ENCODE measurements around the gene SSTR5. TPM values are rescaled to one million over a fixed set of nuclear protein-coding genes. Genes with fewer than 3 reads are reported as not detected.

SSTR5 gene
- total RNA-seq, 2 donors from 2014 or later: not detected

DNA sequence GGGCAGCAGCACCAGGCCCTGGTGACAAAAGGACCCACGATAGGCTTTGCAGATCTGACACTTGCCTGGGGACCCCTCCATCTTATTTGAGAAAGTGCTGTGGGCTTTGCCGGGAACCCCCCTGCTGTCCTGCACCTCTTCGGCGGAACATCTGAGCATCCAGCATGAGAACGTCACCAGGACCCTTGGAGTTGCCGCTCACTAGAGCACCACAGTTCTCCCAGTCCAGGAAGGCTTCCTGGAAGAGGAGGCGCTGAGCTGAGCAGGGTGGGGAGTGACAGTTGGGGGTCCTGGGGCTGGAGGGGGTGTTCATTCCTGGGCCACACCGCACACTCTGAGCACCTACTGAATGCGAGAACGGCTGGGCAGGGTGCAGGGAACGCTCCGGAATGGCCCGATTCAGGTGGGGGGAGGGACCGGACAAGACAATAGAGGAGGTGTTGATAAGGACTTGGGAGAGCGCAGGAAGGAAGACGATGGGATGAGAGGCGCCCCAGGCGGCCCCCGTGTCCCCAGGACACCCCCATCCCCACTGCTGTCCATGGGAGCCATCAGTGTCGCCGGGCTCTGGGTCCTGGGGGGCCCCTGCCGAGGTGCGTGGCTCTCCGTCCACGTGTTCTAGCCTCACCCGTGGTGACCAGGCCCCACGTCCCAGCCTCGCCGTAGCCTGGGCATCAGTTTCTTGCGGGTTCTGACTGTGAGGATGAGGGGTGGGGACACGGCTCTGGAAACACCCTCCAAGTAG, 55.6 kb downstream of the SSTR5 start:
- no peak for DNase-seq
- Mint-ChIP-seq H3K27ac (no peak overlapping the region), H3K4me1 (peaks cover 4% of the 10 kb centered on the region), H3K4me3 (no peak overlapping the region), H3K36me3 (ENCODE audit: low read depth) (no peaks in the 10 kb centered on the region), H3K27me3 (no peaks in the 10 kb centered on the region)
- no peak for ATAC-seq
- H3K9me3 ChIP-seq (ENCODE audit: control insufficient read depth, low read length, poor library complexity, severe bottlenecking): no peaks in the 10 kb centered on the region

DNA sequence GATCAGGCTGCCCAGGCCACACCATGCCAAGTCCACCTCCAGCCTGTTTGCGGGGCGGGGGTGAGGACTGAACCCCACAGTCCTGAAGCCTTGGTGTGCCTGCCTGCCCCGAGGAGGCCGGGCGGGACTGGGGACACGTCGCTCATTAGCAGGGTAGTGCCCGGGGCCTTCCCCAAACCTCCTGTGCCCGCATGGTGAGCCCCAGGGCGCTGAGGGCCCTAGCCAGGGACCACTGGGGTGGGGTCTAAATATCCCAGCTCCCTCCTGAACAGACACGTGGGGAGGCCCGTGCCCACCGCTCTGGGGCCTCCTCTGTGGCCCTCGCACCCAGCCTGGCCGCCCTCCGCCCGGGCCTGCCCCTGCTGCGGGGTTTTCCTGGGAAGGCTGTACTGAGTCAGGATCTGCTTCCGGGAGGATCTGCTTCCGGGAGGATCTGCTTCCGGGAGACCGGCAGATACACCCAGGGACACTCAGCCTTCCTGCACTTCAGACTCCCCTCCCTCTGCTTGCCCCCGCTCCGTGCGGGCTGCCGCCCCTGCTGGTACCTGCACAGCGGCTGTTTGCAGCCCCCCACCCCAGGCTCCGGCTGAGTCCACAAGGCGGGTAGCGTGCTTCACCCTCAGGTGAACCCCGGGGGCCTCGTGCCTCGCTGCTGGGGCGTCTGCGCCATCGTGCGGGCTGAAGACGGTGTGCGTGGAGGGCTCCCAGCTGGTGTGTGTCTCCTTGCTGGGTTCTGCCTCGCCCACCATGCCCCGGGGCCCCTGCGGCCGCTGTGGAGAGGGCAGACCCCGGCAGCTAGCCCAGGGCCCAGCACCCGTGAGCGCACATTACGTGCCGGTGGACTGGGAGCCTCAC, 56.8 kb downstream of the SSTR5 start:
- no peak for ATAC-seq
- DNase-seq: no peak
- H3K36me3 Mint-ChIP-seq (ENCODE audit: low read depth): no peaks in the 10 kb centered on the region
- H3K27me3 Mint-ChIP-seq: no peaks in the 10 kb centered on the region
- no peaks in the 10 kb centered on the region for H3K9me3 ChIP-seq (ENCODE audit: control insufficient read depth, low read length, poor library complexity, severe bottlenecking)
- H3K27ac Mint-ChIP-seq: no peak overlapping the region
- H3K4me3 Mint-ChIP-seq: no peak overlapping the region
- H3K4me1 Mint-ChIP-seq: peaks cover 4% of the 10 kb centered on the region

GRCh38 chr16:1130382-1130781, 57.8 kb downstream of the SSTR5 start:
- Mint-ChIP-seq H3K4me3 (no peak overlapping the region), H3K4me1 (peaks cover 4% of the 10 kb centered on the region), H3K27me3 (no peaks in the 10 kb centered on the region), H3K27ac (no peak overlapping the region), H3K36me3 (ENCODE audit: low read depth) (no peaks in the 10 kb centered on the region)
- DNase-seq (no peak), ATAC-seq (no peak)
- H3K9me3 ChIP-seq (ENCODE audit: control insufficient read depth, low read length, poor library complexity, severe bottlenecking): no peaks in the 10 kb centered on the region

Other genes starting within 250 kb of the SSTR5 start
- 10 to 100 TPM; 44.4 to 45.6 TPM for gene LMF1, start 101.8 kb upstream of the SSTR5 start, total RNA-seq
- gene SOX8, start 91.0 kb upstream of the SSTR5 start, total RNA-seq: 1 to 10 TPM; 1.1 to 3.1 TPM
- not detected for gene C1QTNF8, start 23.5 kb downstream of the SSTR5 start, total RNA-seq
- gene CACNA1H, start 80.4 kb downstream of the SSTR5 start, total RNA-seq: 1 to 10 TPM; 8.6 to 9.5 TPM
- not detected for gene TPSG1, start 152.5 kb downstream of the SSTR5 start, total RNA-seq
- not detected for gene TPSB2, start 157.4 kb downstream of the SSTR5 start, total RNA-seq
- gene TPSAB1, start 168.0 kb downstream of the SSTR5 start, total RNA-seq: not detected
- not detected for gene TPSD1, start 183.3 kb downstream of the SSTR5 start, total RNA-seq
- gene UBE2I, start 236.9 kb downstream of the SSTR5 start, total RNA-seq: 100 to 1,000 TPM; 233 to 249 TPM